ENCODE results near the gene CCDC68. TPM values are rescaled to one million over a fixed set of nuclear protein-coding genes. Genes with fewer than 3 reads are reported as not detected.

The CCDC68 gene
- total RNA-seq, 1 donor from 2014 or later: not detected

GRCh38 chr18:54909538-54909937 is 49.7 kb downstream of the CCDC68 start:
- H3K4me3 Mint-ChIP-seq: no peak overlapping the region
- no peaks in the 10 kb centered on the region for H3K36me3 Mint-ChIP-seq
- no peaks in the 10 kb centered on the region for H3K9me3 Mint-ChIP-seq
- no peak overlapping the region for H3K27ac Mint-ChIP-seq
- no peak for TF ChIP-seq CTCF (IDR thresholded peaks at IDR 0.05; ENCODE audit: unreplicated experiment)
- no peak for DNase-seq (ENCODE audit: low spot score in 2 of 2, unreplicated experiment in 2 of 2)
- H3K4me1 Mint-ChIP-seq: no peaks in the 10 kb centered on the region
- no peaks in the 10 kb centered on the region for H3K27me3 Mint-ChIP-seq (ENCODE audit: low read depth)

GRCh38 chr18:54906331-54907185 is 52.7 kb downstream of the CCDC68 start:
- DNase-seq (ENCODE audit: low spot score in 2 of 2, unreplicated experiment in 2 of 2): no peak
- TF ChIP-seq CTCF (IDR thresholded peaks at IDR 0.05; ENCODE audit: unreplicated experiment): no peak
- no peaks in the 10 kb centered on the region for H3K9me3 Mint-ChIP-seq
- no peaks in the 10 kb centered on the region for H3K4me1 Mint-ChIP-seq
- no peak overlapping the region for H3K4me3 Mint-ChIP-seq
- H3K36me3 Mint-ChIP-seq: no peaks in the 10 kb centered on the region
- no peak overlapping the region for H3K27ac Mint-ChIP-seq
- H3K27me3 Mint-ChIP-seq (ENCODE audit: low read depth): no peaks in the 10 kb centered on the region

GRCh38 chr18:54905629-54906028 is 53.6 kb downstream of the CCDC68 start:
- H3K27ac Mint-ChIP-seq: no peak overlapping the region
- no peak overlapping the region for H3K4me3 Mint-ChIP-seq

GRCh38 chr18:54904581-54904980 is 54.7 kb downstream of the CCDC68 start:
- Mint-ChIP-seq H3K36me3 (no peaks in the 10 kb centered on the region), H3K9me3 (no peaks in the 10 kb centered on the region), H3K27me3 (ENCODE audit: low read depth) (no peaks in the 10 kb centered on the region), H3K4me3 (no peak overlapping the region), H3K4me1 (no peaks in the 10 kb centered on the region), H3K27ac (no peak overlapping the region)
- no peak for TF ChIP-seq CTCF (IDR thresholded peaks at IDR 0.05; ENCODE audit: unreplicated experiment)
- no peak for DNase-seq (ENCODE audit: low spot score in 2 of 2, unreplicated experiment in 2 of 2)

More at GRCh38 chr18:54905629-54906028, 53.6 kb downstream of the CCDC68 start:
- H3K4me1 Mint-ChIP-seq: no peaks in the 10 kb centered on the region
- H3K9me3 Mint-ChIP-seq: no peaks in the 10 kb centered on the region
- no peak for DNase-seq (ENCODE audit: low spot score in 2 of 2, unreplicated experiment in 2 of 2)
- H3K27me3 Mint-ChIP-seq (ENCODE audit: low read depth): no peaks in the 10 kb centered on the region
- TF ChIP-seq CTCF (IDR thresholded peaks at IDR 0.05; ENCODE audit: unreplicated experiment): no peak
- no peaks in the 10 kb centered on the region for H3K36me3 Mint-ChIP-seq

- Mint-ChIP-seq H3K27me3 (ENCODE audit: low read depth) (no peaks in the 10 kb centered on the region), H3K4me1 (no peaks in the 10 kb centered on the region), H3K36me3 (no peaks in the 10 kb centered on the region), H3K27ac (no peak overlapping the region), H3K4me3 (no peak overlapping the region), H3K9me3 (no peaks in the 10 kb centered on the region)
- DNase-seq (ENCODE audit: low spot score in 2 of 2, unreplicated experiment in 2 of 2): no peak
- no peak for TF ChIP-seq CTCF (IDR thresholded peaks at IDR 0.05; ENCODE audit: unreplicated experiment)
These were observed 59.0 kb downstream of the CCDC68 start for GRCh38 chr18:54900290-54900689.
